GM18517 (cell line): ENCODE data around the gene TYW1.
"Not testable (repeated sequence)": the region's sequence is repeated elsewhere in the genome, so short reads cannot be mapped to it uniquely, and the experiment has no call there.

Source experiments
- ATAC-seq: cut with Tn5 transposase; IDR thresholded peaks from one replicate; pipeline ENCODE4 v1.9.1; 2021; ENCODE audit warnings: mild to moderate bottlenecking, moderate library complexity; ENCODE audit not compliant: unreplicated experiment

The TYW1 gene, protein sequence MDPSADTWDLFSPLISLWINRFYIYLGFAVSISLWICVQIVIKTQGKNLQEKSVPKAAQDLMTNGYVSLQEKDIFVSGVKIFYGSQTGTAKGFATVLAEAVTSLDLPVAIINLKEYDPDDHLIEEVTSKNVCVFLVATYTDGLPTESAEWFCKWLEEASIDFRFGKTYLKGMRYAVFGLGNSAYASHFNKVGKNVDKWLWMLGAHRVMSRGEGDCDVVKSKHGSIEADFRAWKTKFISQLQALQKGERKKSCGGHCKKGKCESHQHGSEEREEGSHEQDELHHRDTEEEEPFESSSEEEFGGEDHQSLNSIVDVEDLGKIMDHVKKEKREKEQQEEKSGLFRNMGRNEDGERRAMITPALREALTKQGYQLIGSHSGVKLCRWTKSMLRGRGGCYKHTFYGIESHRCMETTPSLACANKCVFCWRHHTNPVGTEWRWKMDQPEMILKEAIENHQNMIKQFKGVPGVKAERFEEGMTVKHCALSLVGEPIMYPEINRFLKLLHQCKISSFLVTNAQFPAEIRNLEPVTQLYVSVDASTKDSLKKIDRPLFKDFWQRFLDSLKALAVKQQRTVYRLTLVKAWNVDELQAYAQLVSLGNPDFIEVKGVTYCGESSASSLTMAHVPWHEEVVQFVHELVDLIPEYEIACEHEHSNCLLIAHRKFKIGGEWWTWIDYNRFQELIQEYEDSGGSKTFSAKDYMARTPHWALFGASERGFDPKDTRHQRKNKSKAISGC

DNA sequence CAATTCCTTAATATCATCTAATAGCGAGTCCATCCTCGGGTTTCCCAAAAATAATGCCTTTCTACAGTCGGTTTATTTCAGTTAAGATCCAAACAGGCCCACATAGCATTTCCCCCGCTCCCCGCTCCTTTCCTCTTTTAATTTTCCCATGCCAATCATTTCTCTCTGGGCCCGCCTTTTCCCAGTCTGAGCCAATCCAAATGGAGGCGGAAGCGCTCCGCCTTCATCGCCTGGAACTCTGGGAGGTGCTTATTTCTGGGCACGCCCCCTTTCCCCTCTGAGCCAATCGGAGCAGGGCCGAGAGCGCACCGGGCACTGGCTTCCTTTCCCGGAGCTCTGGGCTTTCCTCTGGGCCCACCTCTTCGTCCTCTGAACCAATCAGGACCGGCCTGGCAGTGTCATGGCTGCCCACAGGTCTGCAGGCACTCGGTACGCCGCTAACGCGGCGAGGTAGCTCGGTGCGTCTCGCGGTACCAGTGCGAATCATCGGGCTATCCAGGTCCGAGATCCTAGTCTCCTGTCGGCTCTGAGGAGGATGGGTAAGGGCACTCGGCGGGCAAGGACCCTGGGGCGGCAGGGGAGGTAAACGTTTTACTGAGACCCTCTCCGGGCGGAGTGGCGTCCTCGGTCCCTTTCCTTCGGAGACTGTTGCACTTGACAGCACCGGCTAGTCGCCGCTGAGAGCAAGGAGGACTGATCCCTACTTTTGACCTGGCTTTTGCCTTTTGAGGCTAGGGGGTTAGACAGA, at the start of gene TYW1:
Gene TYW1 (plus strand): TSS at position 390 of the 748 bp plus-strand sequence. CDS start 146 bp downstream, at position 536.
- peak; percentile 76 for ATAC-seq

DNA sequence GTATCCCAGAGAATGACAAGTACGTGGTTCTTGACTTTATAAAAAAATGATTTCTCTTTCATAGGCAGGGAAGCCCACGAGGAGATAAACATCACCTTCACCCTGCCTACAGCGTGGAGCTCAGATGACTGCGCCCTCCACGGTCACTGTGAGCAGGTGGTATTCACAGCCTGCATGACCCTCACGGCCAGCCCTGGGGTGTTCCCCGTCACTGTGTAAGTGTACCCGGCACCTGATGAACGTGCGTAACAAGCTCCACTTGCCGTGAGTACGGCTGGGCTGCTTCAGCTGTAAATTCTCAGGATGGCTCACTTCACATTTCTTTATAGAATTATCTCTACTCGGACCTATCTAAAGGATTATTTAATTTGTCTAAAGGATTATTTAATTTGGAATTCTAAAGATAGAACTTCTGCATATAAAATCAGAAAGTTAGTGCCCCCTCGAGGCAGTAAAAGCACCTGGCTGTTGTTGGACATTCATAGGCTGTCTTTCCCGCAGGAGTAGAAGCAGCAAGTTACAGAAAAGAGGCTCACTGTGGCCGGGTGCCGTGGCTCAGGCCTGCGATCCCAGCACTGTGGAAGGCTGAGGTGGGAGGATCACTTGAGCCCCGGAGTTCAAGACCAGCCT, 48.0 kb upstream of the TYW1 start:
- ATAC-seq = no peak

DNA sequence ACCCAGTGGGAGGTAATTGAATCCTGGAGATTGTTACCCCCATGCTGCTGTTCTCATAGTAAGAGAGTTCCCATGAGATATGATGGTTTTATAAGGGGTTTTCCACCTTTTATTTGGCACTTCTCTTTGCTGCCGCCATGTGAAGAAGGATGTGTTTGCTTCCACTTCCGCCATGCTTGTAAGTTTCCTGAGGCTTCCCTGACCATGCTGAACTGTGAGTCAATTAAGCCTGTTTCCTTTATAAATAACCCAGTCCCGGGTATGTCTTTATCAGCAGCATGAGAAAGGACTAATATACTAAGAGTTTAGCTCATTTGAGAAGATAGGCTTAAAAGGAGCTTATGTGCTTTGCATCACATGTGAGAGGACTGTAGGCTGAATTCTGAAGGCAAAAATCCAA, 46.3 kb upstream of the TYW1 start:
- ATAC-seq = no peak

DNA sequence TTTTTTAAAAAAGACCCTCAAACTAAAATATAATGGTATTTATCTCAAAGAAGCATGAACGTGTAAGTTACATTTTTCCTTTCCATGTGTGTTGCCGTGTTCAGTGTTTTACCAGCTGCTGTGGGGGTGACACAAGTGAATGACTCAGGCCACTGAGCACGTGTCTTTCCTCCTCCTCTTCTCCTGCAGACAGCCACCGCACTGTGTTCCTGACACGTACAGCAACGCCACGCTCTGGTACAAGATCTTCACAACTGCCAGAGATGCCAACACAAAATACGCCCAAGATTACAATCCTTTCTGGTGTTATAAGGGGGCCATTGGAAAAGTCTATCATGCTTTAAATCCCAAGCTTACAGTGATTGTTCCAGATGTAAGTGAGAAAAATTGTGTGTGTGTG, 45.9 kb upstream of the TYW1 start:
- no peak for ATAC-seq

DNA sequence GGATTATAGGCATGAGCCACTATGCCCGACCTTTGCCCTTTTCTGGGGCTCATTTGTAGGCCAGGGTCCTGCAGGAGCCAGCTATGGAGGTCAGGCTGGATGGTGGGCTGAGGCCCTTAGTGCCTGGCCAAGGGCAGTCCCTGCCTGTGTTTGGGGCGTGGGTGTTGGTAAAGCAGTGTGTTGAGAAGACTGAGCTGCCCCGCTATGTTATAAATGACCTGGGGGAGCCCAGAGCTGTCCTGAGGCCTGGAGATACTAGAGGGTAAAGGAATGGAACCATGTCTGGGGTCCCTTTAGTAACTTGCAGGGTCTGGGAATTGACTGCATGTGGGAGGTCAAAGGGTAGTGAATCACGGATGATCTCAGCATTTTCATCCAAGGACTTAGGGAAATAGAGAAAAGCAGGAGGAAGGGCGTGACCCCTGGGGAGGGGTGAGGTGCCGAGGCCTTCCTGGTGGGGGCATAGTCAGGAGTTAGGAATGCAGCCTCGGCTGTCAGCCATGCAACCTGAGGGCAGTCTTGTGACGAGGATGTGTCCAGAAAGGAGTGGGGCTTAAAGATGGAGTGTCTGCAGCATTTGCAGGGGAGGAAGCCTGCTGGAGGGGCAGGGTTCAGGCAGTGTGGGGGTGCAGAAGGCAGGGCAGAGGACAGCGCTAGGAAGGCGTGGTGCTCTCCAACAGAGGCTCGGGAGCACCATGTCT, 44.1 kb upstream of the TYW1 start:
- no peak for ATAC-seq

DNA sequence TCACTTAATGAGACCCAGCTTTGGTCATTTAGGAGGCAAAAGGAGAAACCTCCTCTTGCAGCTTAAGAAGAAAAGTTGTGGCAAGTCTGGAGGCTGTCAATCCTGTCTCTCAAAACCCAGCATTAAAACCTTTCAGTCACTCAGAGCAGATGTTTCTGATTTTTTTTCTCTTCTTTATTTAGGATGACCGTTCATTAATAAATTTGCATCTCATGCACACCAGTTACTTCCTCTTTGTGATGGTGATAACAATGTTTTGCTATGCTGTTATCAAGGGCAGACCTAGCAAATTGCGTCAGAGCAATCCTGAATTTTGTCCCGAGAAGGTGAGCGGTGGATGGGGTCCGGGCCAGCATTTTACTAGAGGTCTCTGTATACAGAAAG, 43.6 kb upstream of the TYW1 start:
- no peak for ATAC-seq

DNA sequence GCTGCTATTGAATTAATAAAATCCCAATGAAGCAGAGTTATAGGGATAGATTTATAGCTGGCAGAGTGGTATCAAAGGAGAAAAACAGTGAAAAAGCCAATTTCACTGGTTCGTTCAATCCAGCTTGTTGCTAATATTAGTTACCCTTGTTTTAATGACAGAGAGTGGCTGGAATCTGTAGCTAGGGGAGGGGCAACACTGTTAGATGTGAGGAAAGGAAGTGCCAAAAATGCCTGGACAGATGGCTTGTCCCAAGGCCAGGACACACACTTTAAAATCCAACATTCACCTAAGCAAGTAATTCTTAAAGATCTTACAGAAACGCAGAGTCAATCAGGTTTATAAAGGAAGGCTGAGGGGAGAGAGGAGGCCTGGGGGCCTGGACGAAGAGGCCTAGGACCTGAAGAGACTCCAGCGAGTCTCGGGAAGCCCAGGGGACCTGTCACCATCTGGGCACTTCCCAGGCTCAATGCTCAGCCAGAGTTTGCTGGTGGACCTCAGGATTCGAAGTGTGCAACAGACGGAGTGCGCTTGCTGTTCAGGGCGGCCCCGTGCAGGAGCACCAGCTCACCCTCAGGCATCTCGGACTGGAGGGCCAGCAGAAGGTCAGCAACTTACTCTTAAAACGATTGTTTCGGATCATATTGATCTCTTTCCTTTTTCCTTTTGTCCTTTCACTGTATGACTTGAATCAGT, 38.9 kb upstream of the TYW1 start:
- ATAC-seq = no peak

DNA sequence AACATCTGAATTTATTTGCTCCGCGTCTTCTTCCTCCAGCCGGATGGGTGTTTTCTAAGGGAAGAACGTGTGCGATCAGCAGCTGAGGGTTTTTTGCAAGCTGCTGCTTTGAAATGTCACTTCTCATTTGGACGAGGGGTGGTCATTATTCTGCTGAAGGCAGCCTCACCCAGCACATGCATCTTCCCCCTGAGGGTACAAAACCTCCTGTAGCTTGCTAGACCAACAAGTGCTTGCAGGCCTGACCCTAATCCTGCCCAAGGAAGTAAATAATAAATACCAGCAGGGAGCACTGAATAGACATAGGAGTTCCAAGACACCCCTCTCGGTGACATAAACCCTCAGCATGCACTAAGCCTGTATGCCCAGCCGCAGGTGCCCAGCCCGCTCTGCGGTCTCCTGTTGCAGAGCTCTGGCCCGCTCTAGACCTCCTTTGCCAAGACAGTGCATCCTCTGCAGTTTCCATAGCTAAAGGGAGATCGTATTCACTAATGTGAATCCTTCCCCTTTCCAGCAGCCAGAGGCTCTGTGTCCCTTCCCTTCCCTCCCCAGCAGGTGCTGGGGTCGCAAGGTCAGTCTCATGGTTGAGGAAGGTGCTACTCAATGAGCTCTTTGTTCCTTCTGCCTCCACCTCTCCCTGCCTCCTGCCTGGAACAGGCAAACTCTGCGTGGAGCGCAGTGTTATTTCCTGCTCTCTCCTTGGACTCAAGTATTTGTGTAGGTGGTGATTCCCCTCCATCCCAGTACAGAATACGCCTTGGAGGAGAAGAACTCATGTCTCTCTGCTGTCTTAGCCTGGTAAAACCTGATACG, 37.9 kb upstream of the TYW1 start:
- no peak for ATAC-seq

DNA sequence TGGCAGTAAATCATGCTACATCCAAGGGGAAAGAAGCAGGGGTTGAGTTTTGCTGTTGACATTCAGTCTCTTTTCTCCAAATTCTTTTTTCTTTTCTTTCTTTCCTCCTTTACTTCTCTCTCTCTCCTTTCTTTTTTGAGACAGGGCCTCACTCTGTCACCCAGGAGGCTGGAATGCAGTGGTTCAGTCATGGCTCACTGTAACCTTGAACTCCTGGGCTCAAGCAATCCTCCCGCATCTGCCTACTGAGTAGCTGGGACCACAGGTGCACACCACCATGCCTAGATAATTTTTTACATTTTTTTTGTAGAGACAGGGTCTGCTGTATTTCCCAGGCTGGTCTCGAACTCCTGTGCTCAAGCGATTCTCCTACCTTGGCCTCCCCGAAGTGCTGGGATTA, 36.4 kb upstream of the TYW1 start:
- no peak for ATAC-seq

DNA sequence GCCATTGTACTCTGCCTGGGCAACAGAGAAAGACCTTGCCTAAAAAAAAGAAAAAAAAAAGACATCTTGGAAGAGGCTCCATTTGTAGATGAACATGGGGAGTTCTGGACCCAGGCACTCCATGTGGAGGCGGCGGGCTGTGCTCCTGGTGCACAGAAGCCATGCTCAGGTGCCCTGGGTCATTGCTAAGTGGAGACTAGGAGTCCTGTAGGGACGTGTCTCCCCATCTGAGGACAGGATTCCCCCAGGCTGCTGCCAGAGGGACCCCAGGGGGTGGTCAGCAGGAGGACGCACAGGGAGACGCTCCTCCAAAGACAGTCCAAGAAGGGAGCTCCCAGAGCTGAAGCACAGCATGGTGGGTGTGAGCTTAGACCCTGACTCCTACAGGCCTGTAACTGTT, 35.5 kb upstream of the TYW1 start:
- no peak for ATAC-seq

DNA sequence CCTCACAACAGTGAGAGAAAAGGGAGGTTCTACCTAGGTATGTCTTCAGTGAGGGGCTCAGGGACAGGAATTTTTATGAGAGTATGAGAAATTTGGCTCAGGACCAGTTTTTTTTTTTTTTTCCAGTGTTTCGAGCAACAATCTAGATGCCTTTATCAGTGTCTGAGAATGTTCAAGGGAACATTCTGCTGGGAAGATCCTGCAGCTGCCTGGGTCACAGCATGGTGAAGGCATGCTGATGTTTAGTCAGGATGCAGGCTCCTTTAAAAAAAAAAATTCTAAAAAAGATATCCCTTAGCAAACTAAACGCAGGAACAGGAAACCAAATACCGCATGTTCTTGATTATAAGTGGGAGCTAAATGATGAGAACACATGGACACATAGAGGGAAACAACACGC, 32.2 kb upstream of the TYW1 start:
- no peak for ATAC-seq

DNA sequence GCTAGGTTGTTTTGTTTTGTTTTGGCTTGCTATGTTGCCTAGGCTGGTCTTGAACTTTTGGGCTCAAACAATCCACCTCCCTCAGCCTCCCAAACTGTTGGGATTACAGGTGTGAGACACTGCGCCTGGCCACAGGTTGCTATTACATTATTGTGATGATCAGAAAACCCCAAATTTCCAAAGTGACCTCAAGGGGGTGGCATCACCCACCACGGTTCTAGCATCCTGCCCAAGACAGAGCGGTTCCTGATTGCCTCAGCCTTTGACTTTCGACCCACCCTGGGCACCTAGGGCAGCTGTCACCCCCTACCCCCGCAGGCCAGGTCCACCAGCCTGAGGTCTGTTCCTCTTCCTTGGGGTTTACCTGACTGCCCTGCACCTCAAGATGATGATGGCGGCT, 29.6 kb upstream of the TYW1 start:
- ATAC-seq = no peak

DNA sequence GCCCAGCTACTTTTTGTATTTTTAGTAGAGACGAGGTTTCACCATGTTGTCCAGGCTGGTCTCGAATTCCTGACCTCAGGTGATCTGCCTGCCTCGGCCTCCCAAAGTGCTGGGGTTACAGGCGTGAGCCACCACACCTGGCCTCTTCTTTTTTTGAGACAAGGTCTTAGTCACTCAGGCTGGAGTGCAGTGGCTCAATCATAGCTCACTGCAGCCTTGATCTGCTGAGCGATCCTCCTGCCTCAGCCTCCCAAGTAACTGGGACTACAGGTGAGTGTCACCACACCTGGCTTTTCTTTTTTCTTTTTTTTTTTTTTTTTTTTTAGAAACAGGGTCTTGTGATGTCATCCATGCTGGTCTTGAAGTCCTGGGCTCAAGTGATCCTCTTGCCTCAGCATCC, 27.6 kb upstream of the TYW1 start:
- ATAC-seq = not testable (repeated sequence)

DNA sequence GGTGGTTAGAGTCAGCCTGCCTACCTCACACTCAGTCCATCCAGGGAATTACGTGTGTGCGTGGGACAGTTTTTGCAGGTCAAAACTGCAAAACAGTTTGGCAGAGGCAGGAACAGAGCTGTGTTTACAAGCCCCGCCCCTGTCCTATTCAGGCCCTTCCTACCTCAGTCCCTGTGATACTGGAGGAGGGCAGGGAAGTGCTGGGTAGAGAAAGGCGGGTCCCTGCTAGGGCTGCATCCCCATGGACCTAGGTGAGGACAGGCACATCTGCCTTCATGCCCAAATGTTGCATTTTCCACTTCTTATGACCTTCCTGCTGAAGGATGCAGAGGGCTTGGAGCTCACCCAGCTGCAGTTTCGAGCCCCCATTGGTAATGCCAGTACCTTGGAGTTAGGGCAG, 26.3 kb upstream of the TYW1 start:
- ATAC-seq = no peak

DNA sequence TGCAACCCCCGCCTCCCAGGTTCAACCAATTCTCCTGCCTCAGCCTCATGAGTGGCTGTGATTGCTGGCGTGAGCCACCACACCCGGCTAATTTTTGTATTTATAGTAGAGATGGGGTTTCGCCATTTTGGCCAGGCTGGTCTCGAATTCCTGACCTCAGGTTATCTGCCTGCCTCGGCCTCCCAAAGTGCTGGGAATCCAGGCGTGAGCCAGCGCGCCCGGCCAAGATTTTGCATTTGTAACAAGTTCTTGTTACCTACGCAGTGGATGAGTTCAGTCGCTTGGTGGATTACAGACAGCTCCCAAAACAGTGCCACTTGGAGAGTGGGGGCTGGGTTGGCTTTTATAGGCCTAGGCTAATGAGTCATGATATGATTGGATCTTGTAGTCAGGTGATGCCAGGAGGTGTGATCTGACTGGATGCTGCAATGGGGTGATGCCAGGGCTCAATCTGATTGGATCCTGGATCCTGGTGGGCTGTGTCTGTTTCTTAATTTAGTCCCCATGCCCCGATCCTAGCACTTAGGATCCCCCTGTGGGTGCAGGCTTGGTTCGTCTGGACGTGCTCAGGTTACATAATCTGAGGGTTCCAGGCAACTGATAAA, 21.5 kb upstream of the TYW1 start:
- ATAC-seq = no peak

DNA sequence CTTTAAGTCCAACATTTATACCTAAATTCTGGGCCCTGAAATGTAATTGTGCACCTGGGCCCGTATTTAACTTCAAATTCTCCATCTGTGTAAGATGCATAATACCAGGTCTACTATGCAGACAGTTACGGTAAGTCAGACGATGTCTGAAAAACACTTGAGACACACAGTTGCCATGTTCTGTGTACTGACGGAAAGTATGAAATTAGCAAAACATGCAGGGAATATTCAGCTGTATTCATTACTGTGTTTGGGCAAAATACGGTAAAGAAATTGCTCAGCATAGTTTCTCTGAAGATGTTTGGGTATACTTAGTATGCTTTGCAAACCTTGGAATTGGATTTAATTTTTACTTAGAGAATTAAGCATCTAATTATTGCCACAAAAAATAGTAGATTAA, 18.3 kb upstream of the TYW1 start:
- ATAC-seq = not testable (repeated sequence)

DNA sequence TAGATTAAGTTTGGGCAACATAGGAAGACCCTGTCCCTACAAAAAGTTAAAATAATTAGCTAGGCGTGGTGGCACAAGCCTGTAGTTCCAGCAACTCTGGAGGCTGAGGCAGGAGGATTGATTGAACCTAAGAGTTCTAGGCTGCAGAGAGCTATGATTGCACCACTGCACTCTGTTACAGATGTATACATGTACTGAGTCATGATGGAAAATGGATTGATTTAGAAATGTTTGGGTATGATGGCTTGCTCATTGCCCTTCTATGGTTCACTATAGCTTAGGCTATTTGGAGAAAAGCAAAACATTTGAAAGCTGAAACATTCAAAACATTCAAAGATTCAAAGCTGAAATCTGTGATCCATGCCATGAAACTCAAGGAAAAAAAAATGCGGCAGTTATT, 17.6 kb upstream of the TYW1 start:
- not testable (repeated sequence) for ATAC-seq

DNA sequence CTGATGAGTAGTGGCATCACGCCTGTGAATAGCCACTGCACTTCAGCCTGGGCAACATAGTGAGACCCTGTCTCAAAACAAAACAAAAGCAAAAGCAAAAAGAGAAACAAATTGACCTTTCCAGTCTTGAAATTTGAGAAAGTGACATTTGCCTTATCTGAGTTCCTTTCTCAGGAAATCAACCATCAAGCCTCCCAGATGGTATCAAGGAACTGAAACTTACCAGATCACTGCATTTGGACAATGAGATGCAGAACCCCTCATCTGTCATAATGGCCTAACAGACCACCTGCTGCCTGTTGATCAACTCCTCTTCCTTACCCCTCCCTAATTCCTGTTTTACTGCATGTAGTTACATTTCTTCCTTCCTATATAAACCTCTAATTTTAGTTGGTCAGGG, 16.3 kb upstream of the TYW1 start:
- ATAC-seq = not testable (repeated sequence)

DNA sequence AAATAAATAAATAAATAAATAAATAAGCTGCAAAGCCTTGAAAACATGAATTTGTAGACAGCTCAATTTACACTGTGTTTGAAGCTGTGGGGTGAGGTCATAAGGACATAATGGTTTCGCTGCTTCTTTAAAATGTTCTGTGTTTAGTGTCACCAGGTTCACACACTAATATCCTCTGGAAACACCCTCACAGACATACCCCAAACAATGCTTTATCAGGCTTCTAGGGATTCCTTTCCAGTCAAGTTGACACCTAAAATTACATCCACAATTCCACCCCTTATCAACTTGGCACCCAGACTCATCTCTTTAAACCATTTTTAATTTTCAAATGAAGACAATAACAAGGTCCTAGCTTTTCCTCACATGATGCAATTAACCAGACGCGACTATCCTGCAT, 7.1 kb upstream of the TYW1 start:
- ATAC-seq = not testable (repeated sequence)
